ENCODE data around the gene RHOV. TPM values are rescaled to one million over a fixed set of nuclear protein-coding genes. Genes with fewer than 3 reads are reported as not detected.
A peak's percentile ranks its signal among the peaks of the same experiment; 100 is the strongest.

The RHOV gene
- total RNA-seq, 1 donor from 2014 or later: 1.8 TPM

GRCh38 chr15:40843261-40843884 lies 30.7 kb downstream of the RHOV start:
- DNase-seq: no peak
- peaks cover 18% of the 10 kb centered on the region for H3K27me3 Mint-ChIP-seq (ENCODE audit: unreplicated experiment)
- peak overlapping the region; percentile 80 for H3K4me3 Mint-ChIP-seq (ENCODE audit: unreplicated experiment)
- H3K9me3 Mint-ChIP-seq (ENCODE audit: unreplicated experiment): peaks cover 3% of the 10 kb centered on the region
- no peaks in the 10 kb centered on the region for H3K36me3 Mint-ChIP-seq (ENCODE audit: unreplicated experiment)
- H3K27ac Mint-ChIP-seq (ENCODE audit: unreplicated experiment): no peak overlapping the region
- H3K4me1 Mint-ChIP-seq (ENCODE audit: low read depth, unreplicated experiment): peaks cover 12% of the 10 kb centered on the region
- TF ChIP-seq, protein P1, sequence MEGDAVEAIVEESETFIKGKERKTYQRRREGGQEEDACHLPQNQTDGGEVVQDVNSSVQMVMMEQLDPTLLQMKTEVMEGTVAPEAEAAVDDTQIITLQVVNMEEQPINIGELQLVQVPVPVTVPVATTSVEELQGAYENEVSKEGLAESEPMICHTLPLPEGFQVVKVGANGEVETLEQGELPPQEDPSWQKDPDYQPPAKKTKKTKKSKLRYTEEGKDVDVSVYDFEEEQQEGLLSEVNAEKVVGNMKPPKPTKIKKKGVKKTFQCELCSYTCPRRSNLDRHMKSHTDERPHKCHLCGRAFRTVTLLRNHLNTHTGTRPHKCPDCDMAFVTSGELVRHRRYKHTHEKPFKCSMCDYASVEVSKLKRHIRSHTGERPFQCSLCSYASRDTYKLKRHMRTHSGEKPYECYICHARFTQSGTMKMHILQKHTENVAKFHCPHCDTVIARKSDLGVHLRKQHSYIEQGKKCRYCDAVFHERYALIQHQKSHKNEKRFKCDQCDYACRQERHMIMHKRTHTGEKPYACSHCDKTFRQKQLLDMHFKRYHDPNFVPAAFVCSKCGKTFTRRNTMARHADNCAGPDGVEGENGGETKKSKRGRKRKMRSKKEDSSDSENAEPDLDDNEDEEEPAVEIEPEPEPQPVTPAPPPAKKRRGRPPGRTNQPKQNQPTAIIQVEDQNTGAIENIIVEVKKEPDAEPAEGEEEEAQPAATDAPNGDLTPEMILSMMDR (IDR thresholded peaks at IDR 0.05; ENCODE audit: partially characterized antibody, unreplicated experiment): no peak

DNA sequence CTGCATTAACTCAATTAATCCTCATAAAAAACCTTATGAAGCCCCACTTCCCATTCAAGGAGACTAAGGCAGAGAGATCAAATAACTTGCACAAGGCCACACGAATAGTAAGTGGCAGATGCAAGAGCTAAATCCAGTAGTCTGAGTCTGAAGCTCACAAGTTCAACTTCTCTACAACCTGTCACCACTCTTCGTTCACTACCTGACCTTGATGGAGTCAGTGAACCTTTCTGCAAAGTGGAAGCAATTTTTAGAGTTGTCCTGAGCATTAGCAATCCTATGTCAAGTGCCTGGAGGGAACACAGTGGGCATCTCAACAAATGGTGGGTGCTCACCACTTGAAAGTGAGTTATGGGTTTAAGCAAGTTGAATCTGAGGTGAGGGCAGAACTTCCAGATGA lies 32.3 kb downstream of the RHOV start:
- Mint-ChIP-seq H3K27ac (ENCODE audit: unreplicated experiment) (no peak overlapping the region), H3K9me3 (ENCODE audit: unreplicated experiment) (peaks cover 3% of the 10 kb centered on the region), H3K4me1 (ENCODE audit: low read depth, unreplicated experiment) (peaks cover 4% of the 10 kb centered on the region), H3K4me3 (ENCODE audit: unreplicated experiment) (no peak overlapping the region), H3K27me3 (ENCODE audit: unreplicated experiment) (peaks cover 15% of the 10 kb centered on the region), H3K36me3 (ENCODE audit: unreplicated experiment) (no peaks in the 10 kb centered on the region)
- DNase-seq: no peak
- TF ChIP-seq, protein P1 (IDR thresholded peaks at IDR 0.05; ENCODE audit: partially characterized antibody, unreplicated experiment): no peak

- TF ChIP-seq, protein P1 (IDR thresholded peaks at IDR 0.05; ENCODE audit: partially characterized antibody, unreplicated experiment): no peak
- Mint-ChIP-seq H3K4me3 (ENCODE audit: unreplicated experiment) (no peak overlapping the region), H3K9me3 (ENCODE audit: unreplicated experiment) (no peaks in the 10 kb centered on the region), H3K27ac (ENCODE audit: unreplicated experiment) (no peak overlapping the region), H3K36me3 (ENCODE audit: unreplicated experiment) (no peaks in the 10 kb centered on the region), H3K27me3 (ENCODE audit: unreplicated experiment) (peaks cover 9% of the 10 kb centered on the region), H3K4me1 (ENCODE audit: low read depth, unreplicated experiment) (no peaks in the 10 kb centered on the region)
- no peak for DNase-seq
Observed at GRCh38 chr15:40838756-40839155, 35.3 kb downstream of the RHOV start.

GRCh38 chr15:40836020-40836419 lies 38.0 kb downstream of the RHOV start:
- Mint-ChIP-seq H3K36me3 (ENCODE audit: unreplicated experiment) (no peaks in the 10 kb centered on the region), H3K27me3 (ENCODE audit: unreplicated experiment) (peaks cover 3% of the 10 kb centered on the region), H3K4me1 (ENCODE audit: low read depth, unreplicated experiment) (no peaks in the 10 kb centered on the region), H3K4me3 (ENCODE audit: unreplicated experiment) (no peak overlapping the region), H3K27ac (ENCODE audit: unreplicated experiment) (no peak overlapping the region), H3K9me3 (ENCODE audit: unreplicated experiment) (peaks cover 3% of the 10 kb centered on the region)
- DNase-seq: no peak
- TF ChIP-seq, protein P1 (IDR thresholded peaks at IDR 0.05; ENCODE audit: partially characterized antibody, unreplicated experiment): no peak

DNA sequence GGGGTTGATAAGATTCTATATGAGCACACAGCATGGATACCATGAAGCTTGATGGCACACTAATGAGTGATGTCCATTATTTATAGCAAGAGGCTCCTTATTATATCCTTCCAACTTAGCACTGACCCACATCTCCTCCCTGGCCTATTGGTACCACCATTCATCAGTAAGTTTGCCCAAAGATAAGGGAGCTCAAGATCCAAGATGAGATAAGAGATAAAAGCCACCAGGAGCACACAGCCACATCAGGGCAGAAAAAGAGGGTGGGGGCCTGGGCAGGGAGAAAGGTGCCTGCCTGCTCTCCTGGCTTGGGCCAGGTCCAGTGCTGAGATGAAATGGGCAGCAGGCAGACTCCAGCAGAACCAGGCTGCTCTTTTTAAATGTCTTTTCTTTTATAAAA lies 41.1 kb downstream of the RHOV start:
- no peak for DNase-seq
- Mint-ChIP-seq H3K36me3 (ENCODE audit: unreplicated experiment) (no peaks in the 10 kb centered on the region), H3K4me3 (ENCODE audit: unreplicated experiment) (no peak overlapping the region), H3K27ac (ENCODE audit: unreplicated experiment) (no peak overlapping the region), H3K9me3 (ENCODE audit: unreplicated experiment) (peaks cover 3% of the 10 kb centered on the region), H3K4me1 (ENCODE audit: low read depth, unreplicated experiment) (no peaks in the 10 kb centered on the region), H3K27me3 (ENCODE audit: unreplicated experiment) (peaks cover 3% of the 10 kb centered on the region)
- TF ChIP-seq, protein P1 (IDR thresholded peaks at IDR 0.05; ENCODE audit: partially characterized antibody, unreplicated experiment): no peak
